HUES6 (cell line): ENCODE measurements around the gene POLDIP3.
"Not testable (repeated sequence)": the region's sequence is repeated elsewhere in the genome, so short reads cannot be mapped to it uniquely, and the experiment has no call there.

Source experiments
- H3K27ac ChIP-seq: 2 replicates; pipeline ENCODE4 v1.7.0; 2013; ENCODE audit warnings: low read depth, mild to moderate bottlenecking, low read length, inconsistent platforms
- H3K27me3 ChIP-seq: 2 replicates; pipeline ENCODE4 v1.6.1; 2013; ENCODE audit warnings: low read length; ENCODE audit not compliant: control insufficient read depth, insufficient read depth
- H3K36me3 ChIP-seq: 2 replicates; pipeline ENCODE4 v1.6.1; 2013; ENCODE audit warnings: low read length; ENCODE audit not compliant: control insufficient read depth, insufficient read depth
- H3K4me1 ChIP-seq: 2 replicates; pipeline ENCODE4 v1.6.1; 2013; ENCODE audit warnings: low read length; ENCODE audit not compliant: control insufficient read depth, insufficient read depth
- H3K4me3 ChIP-seq: 2 replicates; pipeline ENCODE4 v1.5.1; 2013; ENCODE audit warnings: low read depth, low read length
- H3K9ac ChIP-seq: one replicate; pipeline ENCODE4 v1.6.1; 2013; ENCODE audit warnings: mild to moderate bottlenecking, low read length
- H3K9me3 ChIP-seq: 2 replicates; pipeline ENCODE4 v1.6.1; 2013; ENCODE audit warnings: low read depth, low read length; ENCODE audit not compliant: control insufficient read depth, insufficient read depth

Gene POLDIP3

GRCh38 chr22:42565956-42566355 lies 48.7 kb downstream of the POLDIP3 start:
- H3K9ac ChIP-seq: no peak overlapping the region
- peaks cover 17% of the 10 kb centered on the region for H3K36me3 ChIP-seq
- no peaks in the 10 kb centered on the region for H3K27me3 ChIP-seq
- no peak overlapping the region for H3K4me3 ChIP-seq
- no peaks in the 10 kb centered on the region for H3K9me3 ChIP-seq
- no peak overlapping the region for H3K27ac ChIP-seq
- H3K4me1 ChIP-seq: peaks cover 8% of the 10 kb centered on the region; the same call in 1 of the 2 replicates

- Histone ChIP-seq H3K9ac (no peak overlapping the region), H3K27me3 (no peaks in the 10 kb centered on the region), H3K4me3 (no peak overlapping the region), H3K9me3 (no peaks in the 10 kb centered on the region), H3K36me3 (peaks cover 7% of the 10 kb centered on the region), H3K4me1 (peaks cover 8% of the 10 kb centered on the region; the same call in 1 of the 2 replicates), H3K27ac (no peak overlapping the region)
Measured at GRCh38 chr22:42564699-42565098, 50.0 kb downstream of the POLDIP3 start.

GRCh38 chr22:42563943-42564342 lies 50.7 kb downstream of the POLDIP3 start:
- not testable (repeated sequence) for H3K4me1 ChIP-seq, H3K36me3 ChIP-seq, H3K4me3 ChIP-seq, H3K9me3 ChIP-seq, H3K9ac ChIP-seq, H3K27ac ChIP-seq, H3K27me3 ChIP-seq

GRCh38 chr22:42562684-42563083 lies 52.0 kb downstream of the POLDIP3 start:
- Histone ChIP-seq H3K27ac (no peak overlapping the region), H3K27me3 (no peaks in the 10 kb centered on the region), H3K9ac (no peak overlapping the region), H3K36me3 (peaks cover 3% of the 10 kb centered on the region; the same call in 1 of the 2 replicates), H3K9me3 (no peaks in the 10 kb centered on the region), H3K4me3 (no peak overlapping the region), H3K4me1 (peaks cover 8% of the 10 kb centered on the region; the same call in 1 of the 2 replicates)

- Histone ChIP-seq H3K27me3 (no peaks in the 10 kb centered on the region), H3K36me3 (peaks cover 3% of the 10 kb centered on the region; the same call in 1 of the 2 replicates), H3K27ac (no peak overlapping the region), H3K4me1 (peaks cover 8% of the 10 kb centered on the region; the same call in 1 of the 2 replicates), H3K9ac (no peak overlapping the region), H3K9me3 (no peaks in the 10 kb centered on the region), H3K4me3 (no peak overlapping the region)
Measured at GRCh38 chr22:42562279-42562678, 52.4 kb downstream of the POLDIP3 start.

- Histone ChIP-seq H3K36me3 (peaks cover 3% of the 10 kb centered on the region; the same call in 1 of the 2 replicates), H3K27ac (no peak overlapping the region), H3K27me3 (no peaks in the 10 kb centered on the region), H3K4me3 (no peak overlapping the region), H3K4me1 (peaks cover 8% of the 10 kb centered on the region; the same call in 1 of the 2 replicates), H3K9ac (no peak overlapping the region), H3K9me3 (no peaks in the 10 kb centered on the region)
Measured at GRCh38 chr22:42561856-42562255, 52.8 kb downstream of the POLDIP3 start.

GRCh38 chr22:42560781-42561180 lies 53.9 kb downstream of the POLDIP3 start:
- H3K27ac ChIP-seq: no peak overlapping the region

GRCh38 chr22:42560381-42560780 lies 54.3 kb downstream of the POLDIP3 start:
- Histone ChIP-seq H3K9me3 (no peaks in the 10 kb centered on the region), H3K9ac (no peak overlapping the region), H3K27me3 (no peaks in the 10 kb centered on the region), H3K36me3 (no peaks in the 10 kb centered on the region), H3K27ac (no peak overlapping the region), H3K4me1 (peaks cover 8% of the 10 kb centered on the region; the same call in 1 of the 2 replicates), H3K4me3 (no peak overlapping the region)

More at GRCh38 chr22:42560781-42561180, 53.9 kb downstream of the POLDIP3 start:
- no peaks in the 10 kb centered on the region for H3K9me3 ChIP-seq
- no peak overlapping the region for H3K4me3 ChIP-seq
- no peaks in the 10 kb centered on the region for H3K27me3 ChIP-seq
- peaks cover 8% of the 10 kb centered on the region; the same call in 1 of the 2 replicates for H3K4me1 ChIP-seq
- no peaks in the 10 kb centered on the region for H3K36me3 ChIP-seq
- H3K9ac ChIP-seq: no peak overlapping the region

- peaks cover 19% of the 10 kb centered on the region for H3K27me3 ChIP-seq
- H3K4me3 ChIP-seq: peak within 1 kb of the TSS; percentile 66
- H3K9ac ChIP-seq: peak within 1 kb of the TSS; percentile 47
- H3K4me1 ChIP-seq: peaks cover 15% of the 10 kb centered on the region; the same call in 1 of the 2 replicates
- no peaks in the 10 kb centered on the region for H3K36me3 ChIP-seq
- no peak within 1 kb of the TSS for H3K27ac ChIP-seq
- H3K9me3 ChIP-seq: peaks cover 3% of the 10 kb centered on the region; the same call in 1 of the 2 replicates
Measured at GRCh38 chr22:42553475-42554361, 61.0 kb downstream of the POLDIP3 start, which contains the start of gene SERHL2. Gene SERHL2, plus strand, starts transcription at chr22:42553956. Its CDS starts 65 bp downstream, at chr22:42554021.

- not testable (repeated sequence) for H3K9me3 ChIP-seq, H3K36me3 ChIP-seq, H3K27ac ChIP-seq, H3K4me3 ChIP-seq, H3K9ac ChIP-seq
- Histone ChIP-seq H3K4me1 (peaks cover 16% of the 10 kb centered on the region; the same call in 1 of the 2 replicates), H3K27me3 (peaks cover 19% of the 10 kb centered on the region)
Measured at GRCh38 chr22:42552294-42552647, 62.4 kb downstream of the POLDIP3 start.
